Endothelial cell of umbilical vein (primary cell): Measurements from ENCODE around the gene MOAP1.

Experiments used
- CTCF ChIP-seq, 2 donors: IDR thresholded peaks; 1 replicate in 1 of 2; 2 replicates in 1 of 2; pipeline ENCODE4 v1.5.1; 2011; ENCODE audit warnings: low read length in 2 of 2, mild to moderate bottlenecking in 2 of 2, moderate library complexity in 2 of 2, control low read depth in 1 of 2, inconsistent platforms in 1 of 2, low read depth in 1 of 2; ENCODE audit not compliant: insufficient read depth in 1 of 2; ENCODE audit errors: extremely low read depth in 1 of 2
- EZH2 ChIP-seq: IDR thresholded peaks from 2 replicates; pipeline ENCODE4 v1.6.1; 2012; ENCODE audit warnings: borderline replicate concordance, low read depth, mild to moderate bottlenecking, moderate library complexity, low read length, inconsistent platforms; ENCODE audit not compliant: severe bottlenecking
- POLR2A ChIP-seq: IDR thresholded peaks from 2 replicates; pipeline ENCODE4 v1.6.1; 2012; ENCODE audit warnings: low read depth, mild to moderate bottlenecking, control low read depth, low read length
- POLR2AphosphoS5 ChIP-seq: IDR thresholded peaks from 2 replicates; pipeline ENCODE4 v1.6.1; 2012; ENCODE audit warnings: low read depth, mild to moderate bottlenecking, control low read depth, low read length, moderate library complexity; ENCODE audit not compliant: insufficient read depth

- TF ChIP-seq CTCF (IDR thresholded peaks at IDR 0.05; ENCODE audit: extremely low read depth in 1 of 2, insufficient read depth in 1 of 2, low read depth in 1 of 2, low read length in 2 of 2): no peak
- TF ChIP-seq POLR2AphosphoS5: no peak
- no peak for TF ChIP-seq EZH2
- no peak for TF ChIP-seq POLR2A
Observed at GRCh38 chr14:93135399-93135798, 49.3 kb downstream of the MOAP1 start.
